WTC11 (cell line): ENCODE results near the gene RIC1.

Source experiments
- CREM ChIP-seq: sonication (generic); formaldehyde crosslinking; IDR thresholded peaks from 2 replicates; pipeline ENCODE4 v1.8.1; 2022; ENCODE audit warnings: mild to moderate bottlenecking, missing genetic modification reagents, moderate library complexity
- CTCF ChIP-seq: fragments of 200-600 bp; IDR thresholded peaks from 2 replicates; pipeline ENCODE4 v1.8.0; 2022; ENCODE audit warnings: antibody characterized with exemption
- ELF4 ChIP-seq: sonication (generic); formaldehyde crosslinking; IDR thresholded peaks from 2 replicates; pipeline ENCODE4 v1.8.1; 2022; ENCODE audit warnings: low read depth, mild to moderate bottlenecking, moderate library complexity, missing genetic modification reagents
- MAX ChIP-seq: sonication (generic); formaldehyde crosslinking; IDR thresholded peaks from 2 replicates; pipeline ENCODE4 v1.8.0; 2022; ENCODE audit warnings: mild to moderate bottlenecking, missing genetic modification reagents
- SMAD4 ChIP-seq: sonication (generic); formaldehyde crosslinking; IDR thresholded peaks from 2 replicates; pipeline ENCODE4 v1.8.0; 2022; ENCODE audit warnings: mild to moderate bottlenecking, missing genetic modification reagents
- SP1 ChIP-seq: sonication (generic); formaldehyde crosslinking; conservative IDR thresholded peaks from 2 replicates; pipeline ENCODE4 v1.8.1; 2022; ENCODE audit warnings: missing genetic modification reagents

GRCh38 chr9:5642170-5642569, 13.3 kb downstream of the RIC1 start:
- TF ChIP-seq CTCF (no peak), MAX (CRISPR knock-in tag) (no peak), ELF4 (no peak), SMAD4 (CRISPR knock-in tag) (no peak), SP1 (CRISPR knock-in tag) (no peak), CREM (CRISPR knock-in tag) (no peak)
